NCI-H748 (cell line): ENCODE data around the gene APOL6.
"Not testable (repeated sequence)": the region's sequence is repeated elsewhere in the genome, so short reads cannot be mapped to it uniquely, and the experiment has no call there.

Experiments
- DNase-seq: peaks from one replicate; lab custom pipeline; 2025; ENCODE audit not compliant: unreplicated experiment; lab: John Stamatoyannopoulos, UW

APOL6 gene

DNA sequence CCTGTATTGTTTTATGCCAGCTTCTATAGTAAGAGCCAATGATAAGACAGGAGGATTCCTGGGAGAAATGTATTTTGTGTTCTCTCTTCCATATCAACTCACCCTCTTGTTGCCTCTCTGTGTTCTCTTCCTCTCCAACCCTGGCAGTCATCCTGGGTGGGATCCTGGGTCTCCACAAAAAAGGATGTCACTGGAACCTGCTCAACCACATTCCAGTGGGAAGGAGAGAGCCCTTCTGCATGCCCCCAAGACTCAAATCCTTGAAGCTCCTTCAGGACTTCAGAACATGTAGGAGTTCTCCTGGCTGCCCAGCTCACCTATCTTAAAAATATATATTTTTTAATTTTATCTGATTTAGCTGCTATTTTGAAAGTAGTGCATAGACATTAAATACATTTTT is 26.1 kb downstream of the APOL6 start:
- DNase-seq, result no peak

DNA sequence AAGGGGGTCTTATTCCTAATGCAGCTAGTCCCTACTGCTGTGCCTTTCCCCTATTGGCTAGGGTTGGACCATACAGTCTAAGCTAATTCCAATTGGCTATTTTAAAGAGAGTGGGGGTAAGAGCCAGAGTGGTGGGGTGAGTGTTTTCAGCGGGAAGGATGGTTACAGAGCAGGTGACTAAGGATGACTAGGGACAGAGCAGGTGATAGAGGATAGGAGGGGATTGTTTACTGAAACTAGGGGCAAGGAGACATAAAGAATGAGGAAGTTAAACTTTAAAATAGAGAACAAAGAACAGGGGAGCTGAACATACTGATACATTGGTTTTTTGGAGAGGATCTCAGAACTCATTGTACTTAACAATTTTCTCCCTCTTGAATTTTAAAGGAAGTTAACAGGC is 27.8 kb downstream of the APOL6 start:
- not testable (repeated sequence) for DNase-seq

DNA sequence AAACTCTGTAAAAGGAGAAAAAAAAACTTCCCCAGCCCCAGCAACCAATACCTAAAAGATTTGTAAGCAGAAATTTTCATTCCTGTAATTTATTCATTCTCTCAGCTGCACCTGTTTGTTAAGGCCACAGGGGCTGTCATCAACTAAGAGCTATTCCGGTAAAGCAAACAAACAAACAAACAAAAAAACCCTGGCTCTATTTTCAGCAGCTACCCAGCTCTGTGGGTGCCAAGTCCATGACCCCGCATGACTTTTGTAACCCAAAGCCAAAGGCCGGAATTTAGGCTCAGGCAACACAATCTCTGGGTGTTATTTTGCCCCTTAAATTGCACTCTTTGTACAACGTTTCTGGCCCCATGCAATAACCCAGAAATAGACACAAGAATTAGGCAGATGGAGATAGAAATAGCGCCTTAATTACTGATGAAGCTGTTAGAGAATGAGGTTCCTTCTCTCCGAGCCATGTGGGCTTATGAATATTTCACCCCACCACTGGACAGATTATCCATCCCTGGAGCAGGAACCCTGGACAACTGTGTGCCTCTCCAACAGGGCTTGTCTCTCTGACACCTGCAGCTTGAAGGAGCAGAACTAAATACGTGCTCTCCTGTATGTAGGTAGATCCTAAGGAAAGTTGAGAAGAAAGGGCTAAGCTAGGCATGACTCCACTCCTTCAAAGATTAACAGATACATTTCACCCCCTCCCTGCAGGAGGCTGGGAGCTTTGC is 29.4 kb downstream of the APOL6 start:
- no peak for DNase-seq

DNA sequence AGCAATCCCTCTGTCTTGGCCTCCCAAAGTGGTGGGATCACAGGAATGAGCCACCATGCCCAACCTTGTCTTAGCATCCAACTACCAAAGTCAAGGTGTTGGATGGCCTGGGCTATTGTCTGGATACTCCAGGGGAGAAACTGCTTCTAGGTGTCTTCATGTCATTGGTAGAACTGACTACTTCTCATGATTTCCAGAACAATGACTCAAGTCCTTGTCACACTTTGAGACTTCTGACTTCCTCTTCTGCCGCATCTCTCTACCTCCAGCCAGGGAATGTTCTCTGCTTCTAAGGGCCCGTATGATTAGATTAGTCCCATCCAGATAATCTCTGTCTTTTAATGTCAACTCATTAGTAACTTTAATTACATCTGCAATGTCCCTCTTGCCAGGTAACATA is 30.6 kb downstream of the APOL6 start:
- DNase-seq, result no peak

DNA sequence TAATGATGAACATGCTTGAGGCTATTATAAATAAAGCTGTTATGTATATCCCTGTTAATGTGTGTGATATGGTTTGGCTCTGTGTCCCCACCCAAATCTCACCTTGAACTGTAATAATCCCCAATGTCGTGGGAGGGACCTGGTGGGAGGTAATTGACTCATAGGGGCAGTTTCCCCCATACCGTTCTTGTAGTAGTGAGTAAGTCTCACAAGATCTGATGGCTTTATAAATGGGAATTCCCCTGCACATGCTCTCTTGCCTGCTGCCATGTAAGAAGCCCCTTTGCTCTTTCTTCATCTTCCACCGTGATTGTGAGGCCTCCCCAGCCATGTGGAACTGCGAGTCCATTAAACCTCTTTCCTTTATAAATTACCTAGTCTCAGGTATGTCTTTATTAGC is 31.2 kb downstream of the APOL6 start:
- not testable (repeated sequence) for DNase-seq

DNA sequence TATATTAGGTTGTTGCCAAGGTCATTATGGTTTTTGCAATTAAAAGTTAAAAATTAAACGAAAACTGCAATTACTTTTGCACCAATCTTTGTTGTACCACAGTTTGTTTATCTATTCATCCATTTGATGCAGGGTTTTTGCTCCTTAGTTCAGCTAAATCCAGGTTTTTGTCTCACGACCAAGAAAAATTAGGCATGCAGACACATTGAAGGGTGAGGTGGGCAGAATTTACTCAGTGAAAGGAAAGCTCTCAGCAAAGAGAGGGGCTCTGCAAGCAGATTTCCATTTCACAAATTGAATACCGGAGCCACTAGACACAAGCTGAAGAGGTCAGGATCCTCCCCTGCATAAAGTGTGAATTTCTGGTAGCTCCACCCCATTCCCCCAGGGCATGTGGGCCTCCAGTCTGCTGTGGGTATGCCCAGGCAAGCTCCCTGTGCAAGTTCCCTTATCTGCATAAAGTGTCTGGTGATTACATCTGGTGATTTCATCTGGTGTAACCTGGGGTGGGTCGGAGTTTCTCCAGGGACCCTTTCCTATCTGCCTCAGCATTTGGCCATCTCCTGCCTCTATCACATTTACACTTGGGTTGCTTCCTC is 33.3 kb downstream of the APOL6 start:
- no peak for DNase-seq

DNA sequence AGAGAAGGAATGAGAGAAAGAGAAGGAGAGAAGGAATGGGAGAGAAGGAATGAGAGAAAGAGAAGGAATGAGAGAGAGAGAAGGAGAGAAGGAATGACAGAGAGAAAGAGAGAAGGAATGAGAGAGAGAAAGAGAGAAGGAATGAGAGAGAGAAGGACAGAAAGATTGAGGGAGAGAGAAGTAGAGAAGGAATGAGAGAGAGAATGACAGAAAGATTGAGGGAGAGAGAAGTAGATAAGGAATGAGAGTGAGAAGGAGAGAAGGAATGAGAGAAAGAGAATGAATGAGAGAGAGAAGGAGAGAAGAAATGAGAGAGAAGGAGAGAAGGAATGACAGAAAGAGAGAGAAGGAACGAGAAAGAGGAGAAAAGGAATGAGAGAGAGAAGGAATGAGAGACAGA is 35.3 kb downstream of the APOL6 start:
- no peak for DNase-seq

DNA sequence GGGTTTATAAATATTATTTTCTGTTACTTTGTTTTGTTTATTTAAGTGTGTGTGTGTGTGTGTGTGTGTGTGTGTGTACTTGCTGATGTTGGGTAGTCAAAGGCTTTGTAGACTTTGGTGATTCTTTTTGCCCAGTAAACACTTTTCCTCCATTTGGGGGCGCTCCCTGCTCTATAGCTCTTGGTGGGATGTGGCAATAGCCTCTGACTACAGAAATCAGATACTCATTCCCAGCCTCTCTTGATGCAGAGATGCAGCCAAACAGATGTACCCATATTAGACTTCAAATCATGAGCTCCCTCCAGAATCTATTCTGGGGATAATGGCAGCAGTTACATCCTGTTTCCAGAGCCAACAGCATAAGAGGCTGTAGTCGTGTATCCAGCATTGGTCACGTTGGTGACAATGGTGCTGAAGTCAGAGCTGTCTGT is 36.0 kb downstream of the APOL6 start:
- DNase-seq, result peak; percentile 33

DNA sequence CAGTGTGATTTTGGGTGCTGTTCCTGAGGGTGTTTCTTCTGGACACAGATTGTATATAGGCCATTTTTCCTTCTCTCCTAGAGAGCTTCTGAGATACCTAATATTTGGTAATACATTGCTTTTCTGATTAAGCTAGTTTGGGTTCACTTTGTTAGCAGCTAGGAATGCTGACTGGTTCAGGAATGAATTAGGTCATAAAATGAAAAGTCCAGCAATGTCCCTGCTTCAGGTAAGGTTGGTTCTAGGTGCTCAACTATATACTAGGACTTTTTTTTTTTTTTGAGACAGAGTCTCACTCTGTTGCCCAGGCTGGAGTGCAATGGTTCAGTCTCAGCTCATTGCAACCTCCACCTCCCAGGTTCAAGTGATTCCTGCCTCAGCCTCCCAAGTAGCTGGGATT is 36.5 kb downstream of the APOL6 start:
- DNase-seq, result no peak

DNA sequence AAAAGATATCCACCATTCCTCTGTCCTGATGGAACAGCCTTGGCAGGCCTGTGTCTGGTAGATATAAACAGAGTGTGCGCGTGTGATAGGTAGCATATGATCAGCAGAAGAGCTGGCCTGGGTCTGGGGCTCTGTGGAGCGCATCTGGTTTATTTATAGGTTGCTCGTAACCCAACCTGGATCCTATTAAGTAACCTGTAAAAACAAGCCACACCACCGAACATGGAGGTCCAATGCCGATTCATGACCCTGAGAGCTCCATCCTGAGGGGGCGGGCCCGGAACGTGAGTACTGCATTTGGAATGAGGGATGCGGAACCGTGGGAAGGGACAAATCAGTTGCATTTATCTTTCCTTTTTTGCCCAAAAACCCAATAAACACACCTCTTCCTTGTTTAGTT is 37.5 kb downstream of the APOL6 start:
- DNase-seq, result no peak

DNA sequence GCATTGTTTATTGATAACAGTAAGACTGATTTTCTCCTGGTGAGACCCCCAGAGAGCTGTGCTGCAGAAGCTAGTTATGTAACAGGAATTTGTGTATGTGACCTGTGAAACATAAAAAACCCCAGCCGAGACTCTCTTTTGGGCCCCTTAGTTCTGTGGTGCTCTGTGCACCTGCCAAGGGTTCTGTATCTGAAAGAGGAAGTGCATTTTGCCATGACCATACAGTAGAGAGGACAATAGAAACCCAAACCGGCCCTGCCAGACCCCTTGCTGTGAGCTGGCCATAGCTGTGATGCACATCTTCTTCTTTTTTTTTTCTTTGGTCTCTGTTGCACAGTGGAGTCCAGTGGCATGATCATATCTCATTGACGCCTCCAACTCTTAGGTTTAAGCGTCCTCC is 38.1 kb downstream of the APOL6 start:
- DNase-seq, result no peak

DNA sequence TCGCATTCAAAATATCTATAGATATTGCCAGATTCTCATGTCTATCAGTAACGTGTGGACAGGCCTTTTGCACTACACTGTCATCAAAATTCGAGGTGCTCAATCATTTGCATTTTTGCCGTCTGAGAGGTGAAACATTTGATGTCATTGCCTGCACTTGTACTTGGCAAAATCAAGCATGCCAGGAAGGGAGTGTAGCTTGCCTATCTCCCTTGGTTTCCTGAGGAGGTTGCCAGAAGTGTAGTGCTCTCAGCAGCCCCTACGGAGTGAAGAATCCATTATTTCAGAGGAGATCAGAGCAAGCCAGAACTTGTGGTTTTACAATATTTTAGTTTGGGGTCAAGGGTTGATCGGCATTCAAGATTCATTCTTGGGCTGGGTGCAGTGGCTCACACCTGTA is 39.2 kb downstream of the APOL6 start:
- DNase-seq, result no peak

DNA sequence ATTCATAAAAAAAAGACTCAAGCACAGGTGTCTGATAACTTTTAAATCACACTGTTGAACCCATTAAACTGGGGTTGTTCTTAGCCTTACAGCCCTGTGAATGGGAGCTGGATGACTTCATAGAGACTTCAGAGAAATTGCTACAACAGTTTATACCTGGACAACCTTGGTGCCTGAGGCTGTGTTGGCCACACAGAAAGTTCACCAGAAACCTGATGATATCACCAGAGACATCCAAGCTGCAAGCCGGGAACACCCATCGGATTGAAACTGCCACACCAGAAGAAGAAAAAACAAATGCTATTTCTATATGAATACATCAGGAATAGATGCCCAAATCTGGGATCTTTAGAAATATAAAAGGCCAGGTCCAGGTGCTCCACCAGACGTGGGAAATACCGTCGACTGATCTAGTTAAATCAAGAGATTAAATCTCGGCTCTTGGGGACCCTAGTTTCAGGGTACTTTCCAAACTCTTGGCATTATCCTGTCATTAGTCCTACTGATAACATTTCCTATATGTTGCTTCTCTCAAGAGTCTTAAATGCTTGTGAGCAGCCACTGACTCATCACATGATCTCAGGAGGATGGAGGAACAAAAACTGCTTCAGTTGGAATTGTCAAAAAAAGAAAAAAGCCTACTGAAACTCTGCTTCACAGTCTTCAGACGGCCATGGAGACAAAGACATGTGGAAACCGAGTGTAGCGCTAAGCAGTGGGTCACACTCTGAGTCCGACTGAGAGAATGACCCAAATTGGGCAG is 40.8 kb downstream of the APOL6 start:
- DNase-seq, result no peak

DNA sequence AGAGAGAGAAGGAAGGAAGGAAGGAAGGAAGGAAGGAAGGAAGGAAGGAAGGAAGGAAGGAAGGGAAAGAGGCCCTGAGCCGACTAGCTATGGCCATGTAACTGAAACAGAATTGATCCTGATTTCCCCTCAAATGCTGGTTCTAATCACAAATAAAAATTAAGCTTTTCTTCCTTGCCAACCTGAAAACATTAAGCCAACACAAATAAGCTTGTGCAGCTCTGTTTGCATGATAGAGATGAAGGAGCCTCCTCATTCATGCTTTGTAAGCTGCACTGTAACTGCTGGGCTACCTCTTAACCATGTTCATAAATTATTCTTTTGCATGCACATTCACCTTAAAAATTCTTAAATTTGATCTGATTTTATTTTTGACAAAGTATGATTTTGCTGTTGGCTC is 41.8 kb downstream of the APOL6 start:
- DNase-seq, result no peak

DNA sequence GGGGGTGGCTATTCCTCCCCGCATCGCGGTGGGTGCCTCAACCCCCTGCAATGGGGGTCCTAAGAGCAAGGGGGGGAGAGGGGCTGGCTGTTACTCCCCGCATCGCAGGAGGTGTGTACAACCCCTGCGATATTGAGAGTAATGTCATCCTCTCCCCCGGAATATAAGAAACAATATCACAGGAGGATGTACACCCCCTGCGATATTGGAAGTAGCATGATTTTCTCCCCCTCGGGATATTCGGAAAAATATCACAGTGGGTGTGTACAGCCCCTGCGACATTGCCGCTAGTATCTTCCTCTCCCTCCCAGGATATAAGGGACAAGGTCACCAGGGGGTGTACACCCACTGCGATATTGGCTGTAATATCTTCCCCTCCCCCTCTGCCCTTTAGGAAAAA is 47.0 kb downstream of the APOL6 start:
- DNase-seq, result no peak

DNA sequence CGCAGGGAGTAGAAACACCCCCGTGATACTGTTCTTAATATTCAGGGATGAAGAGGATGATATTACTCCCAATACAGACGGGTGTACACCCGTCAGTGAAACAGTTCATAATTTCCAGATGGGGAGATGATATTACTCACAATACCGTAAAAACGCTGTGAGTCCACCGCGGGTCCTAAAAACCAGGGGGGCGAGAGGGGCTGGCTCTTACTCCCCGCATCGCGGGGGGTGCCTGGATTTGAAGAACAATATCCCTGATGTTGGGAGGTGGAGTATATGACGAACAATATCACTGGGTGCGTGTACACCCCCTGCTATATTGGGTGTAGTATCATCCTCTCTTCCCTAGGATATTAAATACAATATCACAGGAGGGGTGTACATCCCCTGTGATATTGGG is 48.9 kb downstream of the APOL6 start:
- DNase-seq, result no peak

DNA sequence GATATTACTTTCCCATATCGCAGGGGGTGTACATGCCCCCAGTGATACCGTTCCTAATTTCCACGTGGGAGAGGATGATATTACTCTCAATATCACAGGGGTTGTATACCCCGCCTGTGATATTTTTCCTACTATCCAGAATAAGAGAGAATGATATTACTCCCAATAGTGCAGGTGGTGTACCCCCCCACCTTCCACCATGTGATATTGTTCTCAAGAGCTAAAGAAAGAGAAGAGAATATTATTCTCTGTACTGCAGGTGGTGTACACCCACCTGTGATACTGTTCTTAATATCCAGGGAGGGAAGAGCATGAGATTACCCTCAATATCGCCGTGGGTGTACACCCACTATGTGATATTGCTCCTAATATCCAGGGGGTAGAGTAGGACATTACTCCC is 51.6 kb downstream of the APOL6 start:
- DNase-seq, result not testable (repeated sequence)

DNA sequence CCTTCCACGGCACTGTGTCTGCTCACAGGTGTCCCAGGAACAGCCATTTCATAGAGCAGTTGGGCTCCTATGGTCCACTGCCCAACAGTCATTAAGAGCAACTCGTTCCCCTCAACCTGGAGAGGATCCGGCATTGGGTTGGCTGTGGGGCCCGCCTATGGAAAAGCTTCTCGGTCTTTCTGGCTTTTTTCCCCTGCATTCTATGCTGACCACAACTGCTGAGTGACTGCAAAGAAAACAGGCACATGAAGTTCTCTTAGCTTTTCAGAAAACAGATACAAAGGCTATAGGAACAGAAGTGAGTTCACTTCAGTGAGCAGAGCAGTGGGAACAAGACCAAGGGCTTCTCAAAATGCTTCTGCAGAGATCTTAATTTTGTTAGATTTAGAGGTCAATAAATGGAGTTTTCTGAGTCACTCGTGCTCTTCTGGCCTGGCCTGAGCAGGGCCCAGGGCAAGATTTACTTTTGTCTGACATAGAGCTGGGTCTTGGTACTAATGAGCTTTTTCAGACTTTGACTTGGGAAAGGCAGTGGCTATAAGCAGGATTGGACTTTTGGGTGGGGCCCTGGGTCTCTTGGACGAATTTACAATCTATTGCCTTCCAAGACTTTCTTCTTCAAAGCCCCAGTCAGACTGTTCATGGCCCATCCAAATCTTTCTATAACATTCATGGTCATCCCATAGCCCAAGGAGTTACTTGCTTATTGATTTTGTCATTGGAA is 55.8 kb downstream of the APOL6 start:
- DNase-seq, result no peak

DNA sequence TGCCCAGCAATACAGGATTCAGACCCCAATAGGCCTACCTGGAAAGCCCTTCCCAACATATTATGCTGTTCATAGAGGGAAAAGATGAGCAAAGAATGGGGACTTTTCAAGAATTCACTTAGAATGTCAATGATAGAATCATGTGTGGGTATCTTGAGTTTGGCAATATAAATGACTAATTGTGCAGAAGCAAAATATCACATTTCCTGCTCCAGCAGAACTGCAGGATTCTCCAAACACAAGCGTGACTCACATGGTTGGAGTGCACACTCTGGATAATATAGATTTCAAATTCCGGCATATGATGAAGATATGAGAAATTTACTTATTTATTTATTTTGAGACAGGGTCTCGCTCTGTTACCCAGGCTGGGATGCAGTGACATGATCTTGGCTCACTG is 56.9 kb downstream of the APOL6 start:
- no peak for DNase-seq

DNA sequence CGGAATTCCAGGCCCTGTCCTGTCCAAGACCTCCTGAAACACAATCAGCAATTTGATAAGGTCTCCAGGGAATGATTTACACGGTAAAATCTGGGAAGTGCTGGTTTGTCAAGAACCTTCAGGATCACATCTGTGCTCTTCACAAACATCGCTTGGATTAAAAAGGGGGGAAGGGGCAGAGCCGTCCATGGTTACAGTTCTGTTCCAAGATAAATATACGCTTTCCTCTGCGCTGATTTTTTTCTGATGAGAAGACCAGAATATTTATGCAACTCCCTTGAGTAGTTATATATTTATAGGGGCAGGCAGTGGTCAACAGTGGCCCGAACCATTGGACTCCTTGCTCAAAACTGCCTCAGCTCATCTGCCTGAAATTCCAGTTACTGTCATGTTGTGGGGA is 60.2 kb downstream of the APOL6 start:
- DNase-seq, result no peak

DNA sequence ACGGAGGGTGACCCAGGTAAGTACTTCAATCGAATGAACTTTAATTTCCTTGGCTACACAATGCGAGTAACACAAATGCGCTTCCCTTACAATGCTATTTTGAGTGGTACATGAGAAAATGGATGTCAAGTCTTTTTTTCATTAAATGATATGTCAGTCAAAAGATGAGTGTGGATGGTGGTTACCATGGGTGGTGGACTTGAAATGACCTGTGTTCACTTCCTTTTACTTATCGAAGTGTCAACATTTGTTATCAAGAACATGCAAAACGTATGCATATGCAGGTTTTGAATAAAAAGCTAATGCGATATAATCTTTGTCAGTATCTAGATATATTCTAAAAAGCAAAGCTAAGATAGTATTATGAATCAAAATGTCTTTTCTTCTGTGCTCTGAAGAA is 60.7 kb downstream of the APOL6 start:
- no peak for DNase-seq

DNA sequence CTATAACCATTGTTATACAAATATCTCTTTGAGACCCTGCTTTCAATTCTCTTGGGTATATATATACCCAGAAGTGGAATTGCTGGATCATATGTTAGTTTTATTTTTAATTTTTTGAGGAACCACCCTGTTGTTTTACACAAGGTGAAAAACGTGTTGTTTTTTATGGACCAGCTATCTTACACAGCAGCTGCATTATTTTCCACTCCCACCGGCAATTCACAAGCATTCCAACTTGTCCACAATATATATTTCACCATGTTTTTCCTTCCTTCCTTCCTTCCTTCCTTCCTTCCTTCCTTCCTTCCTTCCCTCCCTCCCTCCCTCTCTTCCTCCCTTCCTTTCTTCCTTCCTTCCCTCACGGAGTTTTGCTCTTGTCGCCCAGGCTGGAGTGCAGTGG is 63.1 kb downstream of the APOL6 start:
- DNase-seq, result no peak
